T-helper 2 cell (primary cell): ENCODE measurements around the gene EEPD1.
A peak's percentile ranks its signal among the peaks of the same experiment; 100 is the strongest.
"Not testable (repeated sequence)": the region's sequence is repeated elsewhere in the genome, so short reads cannot be mapped to it uniquely, and the experiment has no call there.

Source experiments
- DNase-seq, 5 experiments: peaks; one replicate each; pipeline versions ENCODE4 v3.0.0 to v3.0.0-alpha.2; 2012 to 2022

EEPD1 gene

GRCh38 chr7:36217211-36217960 is 64.3 kb downstream of the EEPD1 start:
- no peak for DNase-seq

- no peak for DNase-seq
Observed at GRCh38 chr7:36217961-36218284, 64.9 kb downstream of the EEPD1 start.

GRCh38 chr7:36219429-36219828 is 66.4 kb downstream of the EEPD1 start:
- DNase-seq: no peak

GRCh38 chr7:36223851-36224250 is 70.8 kb downstream of the EEPD1 start:
- no peak for DNase-seq

- no peak for DNase-seq
Observed at GRCh38 chr7:36224934-36225858, 72.1 kb downstream of the EEPD1 start.

- no peak for DNase-seq
Observed at GRCh38 chr7:36226151-36226550, 73.1 kb downstream of the EEPD1 start.

GRCh38 chr7:36227223-36227622 is 74.2 kb downstream of the EEPD1 start:
- no peak for DNase-seq

- no peak for DNase-seq
Observed at GRCh38 chr7:36228039-36228438, 75.0 kb downstream of the EEPD1 start.

- no peak for DNase-seq
Observed at GRCh38 chr7:36231406-36231805, 78.4 kb downstream of the EEPD1 start.

- DNase-seq: no peak
Observed at GRCh38 chr7:36232555-36232954, 79.5 kb downstream of the EEPD1 start.

GRCh38 chr7:36232971-36233550 is 80.0 kb downstream of the EEPD1 start:
- no peak for DNase-seq

GRCh38 chr7:36236073-36236472 is 83.0 kb downstream of the EEPD1 start:
- DNase-seq: no peak

GRCh38 chr7:36238138-36238537 is 85.1 kb downstream of the EEPD1 start:
- DNase-seq: no peak

GRCh38 chr7:36243356-36243755 is 90.3 kb downstream of the EEPD1 start:
- not testable (repeated sequence) for DNase-seq

- DNase-seq: not testable (repeated sequence)
Observed at GRCh38 chr7:36244001-36244400, 90.9 kb downstream of the EEPD1 start.

- no peak for DNase-seq
Observed at GRCh38 chr7:36244429-36244828, 91.4 kb downstream of the EEPD1 start.

GRCh38 chr7:36245684-36246299 is 92.7 kb downstream of the EEPD1 start:
- DNase-seq: no peak

GRCh38 chr7:36249091-36249490 is 96.0 kb downstream of the EEPD1 start:
- no peak for DNase-seq

GRCh38 chr7:36253699-36254098 is 100.6 kb downstream of the EEPD1 start:
- no peak for DNase-seq

GRCh38 chr7:36258510-36259259 is 105.6 kb downstream of the EEPD1 start:
- not testable (repeated sequence) for DNase-seq

- no peak for DNase-seq
Observed at GRCh38 chr7:36260481-36260880, 107.4 kb downstream of the EEPD1 start.

GRCh38 chr7:36261019-36261754 is 108.1 kb downstream of the EEPD1 start:
- DNase-seq: peak in 1 of 5 experiments; percentile 47
